Stimulated activated CD4-positive, alpha-beta T cell treated with anti-CD3 and anti-CD28 coated beads, TNF-alpha, amount 100 ng/mL, for 1 hour (primary cell): ENCODE data around the gene CCDC124.

ENCODE experiments used
- DNase-seq, 3 donors: peaks; one replicate each; pipeline ENCODE4 v3.0.0-alpha.2; 2020; ENCODE audit warnings: low read depth in 3 of 3, low spot score in 1 of 3

The CCDC124 gene

DNA sequence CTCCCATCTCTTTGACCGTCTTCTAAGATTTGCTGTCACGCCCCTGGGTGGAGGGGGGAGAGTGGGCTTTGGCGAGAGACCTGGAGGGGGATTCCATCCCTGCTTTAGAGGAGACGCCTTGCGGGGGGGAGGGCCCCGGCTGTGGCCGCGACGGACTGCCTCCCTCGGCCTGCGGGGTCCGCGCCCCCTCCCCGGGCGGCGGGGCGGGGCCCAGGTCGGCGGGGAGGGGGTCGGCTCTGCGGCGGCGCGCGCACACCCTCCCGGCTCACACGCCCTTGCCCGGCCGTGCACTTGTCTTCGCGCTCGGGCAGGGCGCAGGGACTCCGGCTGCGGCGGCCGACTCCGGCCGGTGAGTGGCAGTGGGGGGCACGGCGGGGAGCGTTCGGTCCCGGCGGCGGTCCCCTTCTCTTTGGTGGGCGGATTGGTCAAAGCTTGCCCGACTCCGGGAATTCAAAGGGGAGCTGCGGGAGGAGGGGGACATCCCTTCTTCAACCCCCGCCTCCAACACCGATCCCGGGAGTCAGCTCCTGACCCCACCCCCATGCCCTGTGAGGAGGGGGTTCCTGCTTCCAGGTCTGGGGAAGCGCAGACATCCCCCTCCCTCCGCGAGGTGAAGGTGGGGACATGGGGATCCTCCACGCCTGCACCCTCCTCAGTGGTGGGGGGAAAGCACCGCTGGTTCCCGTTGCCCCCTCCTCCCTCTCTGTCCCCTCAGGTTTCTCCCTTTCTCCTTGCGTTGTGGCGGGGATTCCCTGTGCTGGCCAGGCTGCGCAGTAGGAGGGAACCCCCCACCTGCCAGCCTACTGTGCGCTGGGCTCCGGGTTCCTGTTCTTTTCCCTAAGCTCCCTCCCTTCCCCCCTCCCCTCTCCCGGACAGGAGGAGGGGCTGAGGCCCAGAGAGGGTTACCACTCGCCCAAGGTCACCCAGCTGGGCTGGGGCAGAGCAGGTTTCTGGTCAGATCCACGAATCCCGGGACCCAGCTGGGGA, 19.5 kb downstream of the CCDC124 start:
- DNase-seq, result no peak

DNA sequence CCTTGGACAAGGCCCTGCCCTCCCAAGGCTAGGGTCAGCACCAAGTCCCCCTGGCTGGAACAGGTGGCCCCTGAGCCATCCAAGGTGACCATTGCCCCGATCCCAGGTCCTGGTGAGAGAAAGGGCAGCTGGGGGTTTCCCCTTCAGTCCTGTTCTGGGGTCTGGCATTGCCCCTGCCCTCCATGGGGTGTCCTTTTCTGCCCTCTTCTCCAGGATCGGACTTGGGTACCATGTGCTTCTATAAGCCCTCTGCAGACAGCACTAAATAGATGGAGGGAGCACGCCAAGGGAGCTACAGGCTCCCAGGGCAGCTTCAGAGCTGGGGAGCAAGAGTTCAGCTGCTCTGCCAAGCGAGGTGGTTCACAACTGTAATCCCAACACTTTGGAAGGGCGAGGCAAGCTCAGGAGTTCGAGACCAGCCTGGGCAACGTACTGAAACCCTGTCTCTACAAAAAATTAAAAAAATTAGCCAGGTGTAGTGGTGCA, 20.5 kb downstream of the CCDC124 start:
- DNase-seq, result no peak

DNA sequence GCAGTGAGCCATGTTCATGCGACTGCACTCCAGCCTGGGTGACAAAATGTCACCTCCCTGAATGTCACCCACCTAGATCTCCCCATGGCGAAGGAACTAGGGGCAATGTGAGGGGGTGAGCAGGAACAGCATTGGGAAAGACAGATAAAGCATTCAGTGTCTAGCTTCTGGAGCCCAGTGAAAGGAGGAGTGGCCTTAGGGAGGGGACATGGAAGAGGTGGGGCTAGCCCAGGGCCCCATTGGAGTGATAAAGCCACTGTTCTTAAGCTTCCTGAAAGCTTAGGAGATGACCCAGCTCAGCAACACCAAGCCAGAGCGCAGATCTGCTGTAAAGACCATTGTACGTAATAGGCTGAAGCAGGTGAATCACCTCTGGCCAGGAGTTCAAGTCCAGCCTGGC, 21.1 kb downstream of the CCDC124 start:
- no peak for DNase-seq

DNA sequence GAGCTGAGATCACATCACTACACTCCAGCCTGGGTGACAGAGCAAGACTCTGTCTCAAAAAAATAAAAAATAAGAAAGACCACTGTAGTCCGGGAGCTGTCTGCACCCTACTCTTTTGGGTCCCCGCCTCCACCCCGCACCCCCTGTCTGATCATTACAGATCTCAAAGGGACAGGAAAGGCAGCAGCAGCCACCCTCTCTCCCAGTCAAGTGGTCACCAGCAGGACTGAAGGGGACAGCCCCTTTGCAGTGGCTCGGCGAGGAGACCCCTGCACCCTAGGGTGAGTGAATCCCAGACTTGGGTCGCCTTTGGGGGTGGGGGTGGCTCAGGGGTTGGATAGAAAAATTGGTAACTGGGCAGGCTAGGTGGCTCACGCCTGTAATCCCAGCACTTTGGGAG, 21.6 kb downstream of the CCDC124 start:
- DNase-seq, result no peak

DNA sequence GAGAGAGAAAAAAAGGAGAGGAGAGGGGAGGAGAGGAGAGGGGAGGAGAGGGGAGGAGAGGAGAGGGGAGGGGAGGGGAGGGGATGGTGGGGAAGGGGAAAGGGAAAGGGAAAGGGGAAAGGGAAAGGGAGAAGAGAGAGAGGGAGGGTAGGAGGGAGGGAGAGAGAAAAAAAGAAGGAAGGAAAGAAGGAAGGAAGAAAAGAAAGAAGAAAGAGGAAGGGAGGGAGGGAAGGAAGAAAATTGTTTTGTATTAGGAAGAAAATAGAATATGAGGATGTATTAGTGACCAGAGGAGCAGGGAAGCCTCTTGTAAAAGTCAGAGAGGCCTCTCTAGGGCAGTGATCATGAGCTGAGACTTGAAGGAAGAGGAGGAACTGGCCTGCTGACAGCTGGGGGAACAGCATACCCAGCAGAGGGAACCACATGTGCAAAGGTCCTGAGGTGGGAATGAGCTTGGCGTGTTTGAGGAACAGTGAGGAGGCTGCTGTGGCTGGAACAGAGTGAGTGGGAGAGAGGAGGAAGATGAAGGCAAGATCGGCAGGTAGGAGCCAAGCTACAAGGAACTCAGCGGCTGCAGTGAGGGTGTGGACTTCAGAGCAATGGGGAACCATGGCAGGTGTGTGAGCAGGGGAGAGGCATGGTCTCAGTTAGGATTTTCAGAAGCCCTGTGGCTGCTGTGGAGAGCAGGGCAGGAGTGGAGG, 24.5 kb downstream of the CCDC124 start:
- DNase-seq, result no peak

DNA sequence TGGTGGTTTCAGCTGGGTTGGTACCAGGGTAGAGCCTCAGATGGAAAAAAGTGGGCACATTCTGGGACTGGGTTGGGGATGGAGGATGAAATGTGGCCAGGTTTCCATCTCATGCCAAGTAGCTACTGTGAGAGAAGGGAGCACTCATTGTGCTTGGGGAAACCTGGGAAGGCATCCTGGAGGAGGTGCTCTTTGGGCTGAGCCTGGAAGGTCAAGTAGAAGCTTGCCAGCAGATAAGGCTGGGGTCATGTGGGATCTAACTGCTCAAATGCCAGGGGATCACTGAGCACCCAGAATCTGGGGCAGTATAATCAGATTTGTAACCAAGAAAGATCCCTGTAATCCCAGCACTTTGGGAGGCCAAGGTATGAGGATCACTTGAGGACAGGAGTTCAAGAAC, 25.1 kb downstream of the CCDC124 start:
- DNase-seq, result no peak

DNA sequence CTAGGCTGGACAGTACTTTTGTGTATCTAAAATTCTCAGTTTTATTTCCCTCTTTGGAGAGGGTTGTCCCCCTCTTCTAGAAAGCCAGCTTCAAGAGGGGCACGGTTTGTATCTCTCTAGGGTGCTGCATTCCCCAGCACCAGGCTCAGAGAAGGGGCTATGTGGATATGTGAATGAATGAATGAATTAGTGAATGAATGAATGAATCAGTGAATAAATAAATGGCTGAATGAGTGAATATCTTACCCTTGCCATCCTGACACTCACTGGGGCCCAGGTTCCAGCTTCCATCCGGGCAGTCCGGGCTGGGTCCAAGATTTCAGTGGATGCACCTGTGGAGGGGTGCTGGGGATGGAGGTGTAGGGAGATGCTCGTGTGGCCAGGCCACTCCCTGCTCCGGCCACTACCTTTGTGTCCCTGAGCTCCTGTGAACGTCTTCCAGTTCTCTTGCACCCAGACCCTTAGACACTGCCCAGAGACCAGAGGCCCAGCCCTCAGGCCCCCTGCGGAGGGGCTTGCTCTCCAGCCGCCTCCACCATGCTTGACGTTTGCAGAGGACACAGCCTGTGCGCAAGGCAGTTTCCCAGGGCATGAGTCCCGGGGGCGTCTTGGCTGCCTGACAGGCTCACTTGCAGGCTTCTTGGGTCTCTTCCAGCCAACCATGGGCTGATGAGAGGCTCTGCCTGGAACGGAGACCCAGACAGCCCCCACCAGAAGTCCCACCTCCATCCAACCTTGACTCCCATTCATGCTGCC, 31.3 kb downstream of the CCDC124 start:
- no peak for DNase-seq

DNA sequence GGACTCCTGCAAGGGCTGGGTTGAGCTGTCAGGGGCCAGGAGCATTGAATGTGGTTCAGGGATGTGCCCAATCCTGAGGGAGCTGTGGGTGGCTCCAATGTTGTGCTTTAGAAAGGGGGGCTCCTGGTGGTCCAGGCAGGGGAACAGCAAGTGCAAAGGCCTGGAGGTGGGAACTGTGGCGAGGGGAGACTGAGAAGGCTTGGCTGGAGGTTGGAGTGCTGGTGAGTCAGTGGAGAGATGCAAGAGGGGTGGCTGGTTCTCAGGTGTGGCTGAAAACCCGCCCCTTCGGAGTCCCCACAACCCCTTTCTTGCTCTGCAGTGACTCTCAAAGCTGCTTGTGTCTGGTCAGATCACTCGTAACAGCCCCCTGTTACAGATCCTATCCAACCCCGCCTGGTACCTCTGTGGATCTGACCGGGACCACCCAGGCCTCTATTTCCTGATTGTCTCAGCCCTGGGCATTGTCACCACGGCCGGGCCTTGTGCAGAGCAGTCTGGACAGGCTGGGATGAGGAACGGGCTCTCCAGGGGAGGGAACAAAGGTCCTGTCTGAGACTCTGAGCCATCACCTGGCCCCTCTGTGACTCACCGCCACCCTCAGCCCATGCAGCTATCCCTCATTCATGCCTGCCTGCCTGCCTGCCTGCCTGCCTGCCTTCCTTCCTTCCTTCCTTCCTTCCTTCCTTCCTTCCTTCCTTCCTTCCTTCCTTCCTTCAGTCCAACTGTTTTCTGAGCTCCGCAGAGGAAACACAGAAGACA, 32.7 kb downstream of the CCDC124 start:
- no peak for DNase-seq

DNA sequence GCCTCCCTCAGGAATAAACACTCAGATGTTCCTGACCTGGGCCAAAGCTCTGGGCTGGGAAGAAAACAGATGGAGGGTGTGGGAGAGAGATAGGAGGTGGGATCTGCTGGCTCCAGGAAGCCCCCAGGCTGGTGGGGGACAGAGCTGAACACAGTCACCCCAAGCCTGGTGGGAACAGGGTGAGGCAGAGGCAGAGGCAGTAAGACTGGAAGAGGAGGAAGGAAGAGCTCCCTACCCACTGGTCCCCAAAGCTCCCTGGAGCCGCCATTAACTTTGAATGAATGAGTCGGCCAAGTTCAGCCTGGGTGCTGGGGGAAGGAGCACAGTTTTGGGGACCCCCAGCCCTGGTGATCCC, 33.3 kb downstream of the CCDC124 start:
- no peak for DNase-seq

DNA sequence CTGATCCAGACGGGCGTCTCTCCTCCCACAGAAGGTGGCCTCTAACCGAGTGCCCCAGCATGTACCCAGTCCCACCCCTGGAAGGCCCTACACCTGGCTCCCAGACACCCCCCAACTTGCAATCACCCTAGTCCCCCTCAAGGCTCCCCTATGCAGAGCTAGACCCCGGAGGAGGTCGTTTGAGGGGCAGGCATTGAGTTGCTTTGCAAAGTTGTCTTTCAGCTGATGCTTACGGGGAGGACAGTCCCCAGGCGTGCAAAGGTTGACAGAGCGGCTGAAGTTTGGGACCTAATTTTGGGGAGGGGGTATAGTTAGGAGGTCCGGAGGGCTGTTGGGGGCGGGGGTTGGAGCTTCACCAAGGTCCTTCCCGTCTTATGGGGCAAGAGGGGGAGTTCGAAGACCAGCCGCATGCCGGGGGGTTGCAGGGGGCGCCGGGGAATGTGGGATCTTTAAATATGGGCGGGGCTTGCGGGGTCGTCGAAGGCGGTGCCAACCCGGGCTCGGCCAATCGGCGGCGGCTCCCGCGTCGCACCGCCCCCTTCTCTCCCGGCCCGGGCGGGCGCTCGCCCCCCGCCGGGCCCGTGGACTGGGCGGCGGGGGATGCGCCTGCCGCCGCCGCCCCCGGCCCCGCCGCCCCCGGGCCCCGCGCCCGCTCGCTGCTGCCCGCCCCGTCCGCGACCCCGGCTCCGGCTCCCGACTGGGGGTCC, 33.9 kb downstream of the CCDC124 start, which contains the start of gene KCNN1:
Gene KCNN1, plus strand, starts transcription at position 558 of the 707 bp plus-strand sequence. CDS start 6,782 bp downstream, outside the sequence.
- no peak for DNase-seq

DNA sequence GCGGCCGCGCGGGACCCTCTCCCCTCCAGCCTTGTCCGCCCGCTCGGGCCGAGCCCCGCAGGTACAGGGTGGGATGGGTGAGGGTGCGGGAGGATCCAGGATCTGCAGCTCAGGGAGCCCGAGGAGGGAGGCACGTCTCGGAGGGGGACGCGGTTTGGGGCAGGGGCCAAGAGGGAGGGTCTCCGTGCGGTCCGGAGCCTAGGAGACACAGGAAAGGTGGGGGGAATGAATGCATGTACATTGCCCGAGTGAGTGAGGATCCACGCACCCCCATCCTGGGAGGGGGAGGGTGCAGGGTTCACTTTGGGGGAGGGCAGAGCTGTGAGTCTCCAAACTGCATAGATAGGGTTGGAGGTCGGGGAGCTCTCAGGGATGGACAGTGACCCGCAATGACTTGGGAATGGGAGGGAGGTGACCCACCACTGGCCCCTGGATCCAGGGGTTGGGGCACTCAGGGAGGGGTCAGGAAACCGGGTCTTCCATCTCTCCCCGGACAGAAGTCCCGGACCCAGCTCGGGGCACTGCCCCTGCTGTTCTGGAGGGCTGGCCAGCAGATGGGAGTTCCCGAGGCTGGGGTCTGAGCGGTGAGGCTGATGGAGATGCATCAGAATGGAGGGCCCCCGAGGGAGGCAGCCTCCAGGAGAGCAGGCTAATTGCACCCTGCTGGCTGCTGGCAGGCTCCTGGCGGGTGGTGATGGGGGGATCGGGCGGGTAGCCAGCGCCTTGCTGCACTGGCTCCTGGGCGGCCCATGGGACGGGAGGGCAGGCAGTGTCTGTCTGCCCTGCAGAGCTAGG, 34.6 kb downstream of the CCDC124 start:
- DNase-seq, result no peak

DNA sequence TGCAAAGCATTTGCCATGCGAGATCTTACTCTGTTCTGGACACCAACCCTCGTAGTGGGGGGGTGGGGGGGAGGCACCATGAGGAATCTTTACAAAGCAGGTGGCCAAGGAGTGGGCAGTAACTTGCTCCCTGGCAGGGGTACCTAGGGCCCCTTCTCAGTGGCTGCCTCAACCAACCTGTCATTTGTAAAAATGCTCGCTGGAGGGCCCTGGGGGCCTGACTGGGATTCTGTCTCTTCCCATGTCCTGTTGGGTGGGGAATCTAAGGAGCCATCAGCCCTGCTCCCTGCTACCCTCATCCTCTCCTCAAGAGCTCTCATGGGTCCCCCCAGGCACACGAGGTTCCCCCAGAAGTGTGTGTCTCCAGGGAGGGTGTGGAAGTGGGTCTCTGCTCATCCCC, 35.5 kb downstream of the CCDC124 start:
- no peak for DNase-seq

DNA sequence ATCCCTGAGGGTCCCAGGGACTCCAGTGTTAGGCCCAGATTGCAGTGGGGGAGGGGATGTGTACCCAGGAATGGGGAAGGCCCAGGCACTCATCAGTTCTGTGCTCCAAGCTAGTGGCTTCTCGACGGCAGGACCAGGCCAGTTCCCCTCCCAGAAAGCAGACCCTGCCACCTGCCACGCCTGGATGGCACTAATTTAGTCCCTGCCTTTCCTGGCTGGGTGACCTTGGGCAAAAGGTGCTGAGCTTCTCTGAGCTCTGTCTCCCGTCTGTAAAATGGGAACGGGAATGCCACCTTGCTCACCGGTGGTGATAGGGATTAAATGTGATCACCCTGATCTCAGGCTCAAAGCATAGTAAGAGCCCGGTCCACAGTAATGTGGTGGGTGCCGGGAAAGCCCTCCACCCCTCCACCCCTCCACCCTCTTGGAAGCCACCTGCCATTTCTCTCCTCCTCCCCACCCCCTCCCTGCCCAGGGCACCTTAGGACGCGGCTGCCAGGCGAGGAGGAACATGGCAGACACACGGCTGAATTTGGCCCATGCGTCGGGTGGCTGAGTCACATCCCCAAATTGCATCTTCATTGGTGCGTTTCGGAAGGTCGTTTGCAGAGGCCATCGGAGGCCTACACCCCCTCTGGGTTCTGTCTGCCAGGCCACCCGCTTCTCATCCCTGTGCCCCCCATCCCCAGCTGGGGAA, 36.4 kb downstream of the CCDC124 start:
- no peak for DNase-seq

DNA sequence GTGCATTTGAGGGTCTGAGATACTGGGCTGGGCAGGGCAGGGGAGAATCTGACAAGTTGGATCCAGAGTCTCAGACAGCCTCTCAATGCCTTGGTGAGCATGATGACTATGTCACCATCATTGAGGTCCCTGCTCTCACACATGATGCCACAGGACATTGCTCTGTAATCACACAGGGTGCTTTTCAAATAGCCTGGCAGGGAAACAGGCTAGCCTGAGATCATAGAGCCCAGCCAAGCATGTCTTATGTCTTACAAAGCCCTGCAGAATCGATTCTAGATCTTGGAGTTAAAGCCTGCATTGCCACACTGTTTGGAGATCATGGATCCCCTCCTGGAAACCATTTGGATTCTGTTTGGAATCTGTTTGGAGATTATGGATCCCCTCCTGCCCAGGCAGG, 39.4 kb downstream of the CCDC124 start:
- DNase-seq, result no peak

DNA sequence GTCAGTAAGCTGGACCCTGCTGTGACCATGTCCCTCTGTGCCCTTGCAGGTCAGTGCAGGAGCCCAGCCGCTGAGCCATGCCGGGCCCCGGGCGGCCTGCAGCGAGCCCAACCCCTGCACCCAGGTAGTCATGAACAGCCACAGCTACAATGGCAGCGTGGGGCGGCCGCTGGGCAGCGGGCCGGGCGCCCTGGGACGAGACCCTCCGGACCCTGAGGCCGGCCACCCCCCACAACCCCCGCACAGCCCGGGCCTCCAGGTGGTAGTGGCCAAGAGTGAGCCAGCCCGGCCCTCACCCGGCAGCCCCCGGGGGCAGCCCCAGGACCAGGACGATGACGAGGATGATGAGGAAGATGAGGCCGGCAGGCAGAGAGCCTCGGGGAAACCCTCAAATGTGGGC, 40.9 kb downstream of the CCDC124 start:
- no peak for DNase-seq

DNA sequence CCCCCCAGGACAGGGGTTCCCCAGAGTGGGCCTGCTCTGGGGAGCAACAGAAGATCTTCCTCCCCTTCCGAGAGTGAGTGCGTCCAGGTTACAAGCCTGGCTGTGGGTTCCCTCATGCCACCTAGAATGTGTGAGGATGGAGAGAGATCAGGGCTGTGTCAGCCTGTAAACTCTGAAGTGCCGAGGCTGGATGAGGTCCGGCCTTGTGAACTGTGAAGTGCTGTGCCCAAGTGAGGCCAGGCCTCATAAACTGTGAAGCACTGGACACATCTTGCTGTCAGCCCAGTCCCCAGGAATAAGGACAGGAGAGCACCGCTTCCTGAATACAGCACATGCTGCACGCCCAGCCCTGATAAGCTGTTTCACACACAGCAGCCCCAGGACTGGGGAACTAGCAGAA, 41.7 kb downstream of the CCDC124 start:
- DNase-seq, result no peak

DNA sequence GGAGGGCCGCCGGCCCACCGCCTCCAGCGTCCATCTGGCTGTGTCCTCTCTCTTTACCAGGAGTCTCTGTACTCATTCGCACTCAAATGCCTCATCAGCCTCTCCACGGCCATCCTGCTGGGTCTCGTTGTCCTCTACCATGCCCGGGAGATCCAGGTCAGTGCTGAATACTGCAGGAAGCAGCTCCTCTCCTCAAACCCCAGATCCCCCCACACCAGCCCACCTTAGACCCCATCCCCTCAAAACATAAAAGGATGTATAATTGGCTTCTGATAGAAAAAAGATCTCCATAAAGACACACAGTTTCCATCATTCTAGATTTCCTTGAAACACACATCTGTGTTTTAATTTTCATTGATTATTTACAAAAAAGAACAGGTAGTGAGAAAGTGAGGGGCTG, 42.2 kb downstream of the CCDC124 start:
- DNase-seq, result no peak

DNA sequence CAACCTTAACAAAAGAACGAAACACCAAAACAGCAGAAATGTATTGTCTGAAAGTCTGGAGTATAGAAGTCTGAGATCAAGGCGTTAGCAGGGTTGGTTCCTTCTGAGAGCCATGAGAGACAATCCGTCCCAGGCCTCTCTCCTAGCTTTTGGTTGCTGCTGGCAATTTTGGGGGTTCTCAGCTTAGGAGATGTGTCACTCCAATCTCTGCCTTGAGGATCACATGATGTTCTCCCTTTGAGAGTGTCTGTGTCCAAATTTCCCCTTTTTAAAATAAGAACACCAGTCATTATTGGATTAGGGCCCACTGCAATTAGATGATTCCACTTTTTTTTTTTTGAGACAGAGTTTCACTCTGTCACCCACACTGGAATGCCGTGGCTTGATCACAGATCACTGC, 44.2 kb downstream of the CCDC124 start:
- no peak for DNase-seq

DNA sequence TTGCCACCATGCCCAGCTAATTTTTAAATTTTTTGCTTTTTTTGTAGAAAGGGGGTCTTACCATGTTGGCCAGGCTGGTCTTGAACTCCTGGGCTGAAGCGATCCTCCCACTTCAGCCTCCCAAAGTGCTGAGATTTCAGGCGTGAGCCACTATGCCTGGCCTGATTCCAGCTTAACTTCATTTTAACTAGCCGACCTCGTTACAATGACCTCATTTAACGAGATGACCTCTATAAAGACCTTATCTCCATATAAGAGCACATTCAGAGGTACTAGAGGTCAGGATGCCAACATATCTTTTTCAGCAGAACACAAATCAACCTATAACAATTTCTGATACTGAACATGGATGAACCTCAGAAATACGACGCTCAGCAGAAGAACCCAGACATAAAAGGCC, 44.7 kb downstream of the CCDC124 start:
- no peak for DNase-seq
